Measurements from ENCODE around the gene SYT8. TPM values are rescaled to one million over a fixed set of nuclear protein-coding genes. Genes with fewer than 3 reads are reported as not detected.

The SYT8 gene
- total RNA-seq, 1 experiment from 2014 or later: not detected

GRCh38 chr11:1842149-1843097 is 7.6 kb downstream of the SYT8 start:
- in situ Hi-C loops (cut with HindIII; ENCODE audit: low sequenced_read_pairs): no loop called here
- DNase-seq (ENCODE audit: low spot score): no peak

- in situ Hi-C loops (cut with HindIII; ENCODE audit: low sequenced_read_pairs): no loop called here
- no peak for DNase-seq (ENCODE audit: low spot score)
Observed at GRCh38 chr11:1843098-1843473, 8.3 kb downstream of the SYT8 start.

DNA sequence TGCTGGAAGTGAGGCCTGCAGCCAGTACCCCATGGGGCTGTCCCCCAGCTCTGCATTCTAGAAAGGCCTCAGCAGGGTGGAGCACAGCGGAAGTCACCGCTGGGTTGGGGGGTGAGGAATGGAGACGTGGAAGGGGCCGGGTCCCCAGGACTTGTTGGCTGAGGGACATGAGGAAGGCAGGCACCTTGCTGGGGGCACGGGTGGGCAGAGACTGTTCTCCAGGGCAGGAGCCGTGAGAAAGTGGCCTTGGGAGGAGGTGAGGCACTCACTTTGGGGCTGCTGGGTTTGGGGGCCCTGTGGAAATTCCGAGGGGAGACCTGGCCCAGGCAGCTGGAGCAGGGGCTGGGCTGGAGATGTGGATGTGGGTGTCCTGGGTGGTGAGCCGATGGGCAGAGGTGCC is 9.0 kb downstream of the SYT8 start:
- no peak for DNase-seq (ENCODE audit: low spot score)
- in situ Hi-C loops (cut with HindIII; ENCODE audit: low sequenced_read_pairs): no loop called here

DNA sequence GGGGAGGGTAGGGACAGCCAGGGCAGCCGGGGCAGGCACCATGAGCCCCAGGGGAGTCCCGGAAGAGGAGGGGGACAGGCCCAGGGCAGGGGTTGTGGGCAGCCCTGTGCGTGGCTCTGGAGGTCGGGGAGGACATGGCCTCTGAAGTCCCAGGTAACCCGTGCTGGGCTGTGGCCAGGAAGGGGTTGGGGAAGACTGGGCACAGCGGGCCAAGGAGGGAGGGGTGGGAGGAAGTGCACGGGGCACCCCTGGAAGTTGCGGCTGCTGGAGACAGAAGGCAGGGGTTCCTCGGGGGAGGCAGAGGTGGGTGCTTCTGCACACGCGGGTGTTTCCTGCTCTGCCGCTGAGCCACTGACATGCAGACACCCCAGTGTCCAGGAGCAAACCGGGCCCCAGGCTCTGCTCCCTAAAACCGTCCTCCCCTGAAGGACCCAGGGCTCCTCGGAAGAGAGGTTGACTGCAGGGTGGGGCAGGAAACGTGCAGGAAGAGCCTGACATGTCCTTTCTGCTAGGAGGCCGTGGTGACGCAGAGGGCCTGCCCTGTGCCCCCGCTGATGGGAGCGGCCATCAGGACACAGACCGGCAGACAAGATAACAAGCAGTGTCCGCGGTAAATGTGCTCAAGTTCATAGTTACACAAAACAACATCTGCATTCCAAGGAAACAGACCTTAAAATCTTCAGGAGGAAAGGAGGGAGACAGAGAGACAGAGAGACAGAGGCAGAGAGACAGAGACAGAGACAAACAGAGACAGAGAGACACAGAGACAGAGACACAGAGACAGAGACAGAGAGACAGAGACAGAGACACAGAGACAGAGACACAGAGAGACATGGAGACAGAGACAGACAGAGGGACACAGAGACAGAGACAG is 9.7 kb downstream of the SYT8 start:
- no peak for DNase-seq (ENCODE audit: low spot score)
- in situ Hi-C loops (cut with HindIII; ENCODE audit: low sequenced_read_pairs): no loop called here

DNA sequence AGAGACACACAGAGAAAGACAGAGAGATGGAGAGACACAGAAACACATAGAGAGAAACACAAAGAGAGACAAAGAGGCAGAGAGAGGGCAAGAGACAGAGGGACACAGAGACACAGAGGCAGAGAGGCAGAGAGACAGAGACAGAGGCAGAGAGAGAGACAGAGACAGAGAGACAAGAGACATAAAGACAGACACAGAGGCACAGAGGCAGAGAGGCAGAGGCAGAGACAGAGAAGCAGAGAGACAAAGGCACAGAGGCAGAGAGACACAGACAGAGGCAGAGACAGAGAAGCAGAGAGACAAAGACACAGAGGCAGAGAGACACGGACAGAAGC is 10.3 kb downstream of the SYT8 start:
- in situ Hi-C loops (cut with HindIII; ENCODE audit: low sequenced_read_pairs): no loop called here
- no peak for DNase-seq (ENCODE audit: low spot score)

DNA sequence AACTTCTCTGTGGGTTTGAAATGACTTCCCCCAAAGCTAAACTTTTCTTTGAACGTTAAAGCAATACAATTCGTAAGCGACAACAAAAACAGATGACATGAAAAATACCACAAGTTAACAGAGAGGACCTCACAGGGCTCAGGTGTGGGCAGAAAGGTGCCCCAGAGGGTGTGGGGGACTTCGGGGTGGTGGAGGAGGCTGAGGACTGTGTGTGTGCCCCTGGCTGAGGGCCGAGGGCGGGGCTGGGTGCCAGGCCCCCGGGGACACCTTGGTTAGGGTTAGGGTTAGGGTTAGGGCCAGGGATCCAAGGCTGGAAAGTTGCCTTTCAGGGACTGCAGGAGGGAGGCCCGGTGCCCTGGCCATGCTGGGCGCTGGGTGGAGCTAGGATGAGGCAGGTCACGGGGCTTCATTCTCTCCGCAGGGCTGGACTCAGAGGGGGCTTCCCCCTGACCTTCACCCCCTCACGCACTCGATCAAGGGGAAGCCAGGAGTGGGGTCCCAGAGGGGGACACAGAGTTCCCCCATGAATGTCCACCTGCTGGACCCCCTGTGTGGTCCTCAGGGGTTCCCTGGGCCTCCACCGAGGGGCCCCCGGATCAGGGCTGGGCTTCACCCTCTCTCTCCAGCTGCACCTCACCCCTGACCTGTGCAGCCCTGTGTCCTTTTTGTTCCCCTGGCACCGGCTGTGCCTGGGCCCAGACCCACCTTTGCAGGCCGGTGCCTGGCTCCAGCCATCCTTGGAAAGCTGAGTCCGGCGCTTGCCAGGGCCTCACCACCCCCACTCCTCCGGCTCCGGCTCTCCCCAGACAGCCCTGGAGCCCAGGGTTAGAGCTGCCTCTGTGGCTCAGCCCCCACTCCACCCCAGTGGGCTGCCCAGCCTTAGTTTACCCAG is 11.0 kb downstream of the SYT8 start:
- no peak for DNase-seq (ENCODE audit: low spot score)
- in situ Hi-C loops (cut with HindIII; ENCODE audit: low sequenced_read_pairs): no loop called here

GRCh38 chr11:1846453-1846932 is 11.7 kb downstream of the SYT8 start:
- in situ Hi-C loops (cut with HindIII; ENCODE audit: low sequenced_read_pairs): no loop called here

DNA sequence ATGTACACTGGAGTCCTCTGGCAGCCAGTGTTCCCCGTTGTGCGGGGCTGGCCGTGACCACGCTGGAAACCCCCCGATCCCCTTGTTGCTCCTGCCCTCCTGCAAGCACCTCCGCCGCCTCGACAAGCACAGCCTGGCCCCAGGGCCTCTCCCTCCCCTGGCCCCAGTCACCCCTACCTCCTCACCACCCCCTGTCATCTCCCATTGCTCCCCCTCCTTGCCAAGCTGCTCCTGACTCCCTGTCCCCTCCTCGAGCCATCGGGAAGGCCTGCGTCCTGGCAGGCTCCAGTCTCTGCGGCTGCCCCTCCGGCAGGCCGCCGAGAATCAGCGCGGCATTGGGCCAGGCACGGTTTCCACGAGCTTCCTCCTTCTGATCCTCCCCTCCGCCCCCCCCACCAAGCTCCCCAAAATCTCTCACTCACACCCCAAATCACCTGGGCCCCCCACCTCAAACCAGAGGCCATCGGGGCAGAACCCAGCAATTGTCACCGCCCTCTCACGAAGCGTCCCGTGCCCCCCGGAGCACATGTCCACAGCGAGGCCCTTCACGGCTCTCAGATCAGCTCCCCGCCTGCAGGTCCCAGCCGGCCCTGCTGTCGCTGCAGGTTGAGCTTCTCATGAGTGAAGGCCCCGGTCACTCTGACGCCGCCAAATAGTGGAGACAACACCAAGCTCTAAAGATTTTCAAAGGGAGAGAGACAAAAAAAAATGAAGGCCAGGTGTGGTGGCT is 12.4 kb downstream of the SYT8 start:
- in situ Hi-C loops (cut with HindIII; ENCODE audit: low sequenced_read_pairs): no loop called here
- DNase-seq (ENCODE audit: low spot score): no peak

More at GRCh38 chr11:1846453-1846932, 11.7 kb downstream of the SYT8 start:
- no peak for DNase-seq (ENCODE audit: low spot score)

GRCh38 chr11:1847926-1848639 is 13.3 kb downstream of the SYT8 start:
- no peak for DNase-seq (ENCODE audit: low spot score)
- in situ Hi-C loops (cut with HindIII; ENCODE audit: low sequenced_read_pairs): no loop called here

GRCh38 chr11:1848640-1849430 is 14.0 kb downstream of the SYT8 start:
- no peak for DNase-seq (ENCODE audit: low spot score)
- in situ Hi-C loops (cut with HindIII; ENCODE audit: low sequenced_read_pairs): no loop called here

DNA sequence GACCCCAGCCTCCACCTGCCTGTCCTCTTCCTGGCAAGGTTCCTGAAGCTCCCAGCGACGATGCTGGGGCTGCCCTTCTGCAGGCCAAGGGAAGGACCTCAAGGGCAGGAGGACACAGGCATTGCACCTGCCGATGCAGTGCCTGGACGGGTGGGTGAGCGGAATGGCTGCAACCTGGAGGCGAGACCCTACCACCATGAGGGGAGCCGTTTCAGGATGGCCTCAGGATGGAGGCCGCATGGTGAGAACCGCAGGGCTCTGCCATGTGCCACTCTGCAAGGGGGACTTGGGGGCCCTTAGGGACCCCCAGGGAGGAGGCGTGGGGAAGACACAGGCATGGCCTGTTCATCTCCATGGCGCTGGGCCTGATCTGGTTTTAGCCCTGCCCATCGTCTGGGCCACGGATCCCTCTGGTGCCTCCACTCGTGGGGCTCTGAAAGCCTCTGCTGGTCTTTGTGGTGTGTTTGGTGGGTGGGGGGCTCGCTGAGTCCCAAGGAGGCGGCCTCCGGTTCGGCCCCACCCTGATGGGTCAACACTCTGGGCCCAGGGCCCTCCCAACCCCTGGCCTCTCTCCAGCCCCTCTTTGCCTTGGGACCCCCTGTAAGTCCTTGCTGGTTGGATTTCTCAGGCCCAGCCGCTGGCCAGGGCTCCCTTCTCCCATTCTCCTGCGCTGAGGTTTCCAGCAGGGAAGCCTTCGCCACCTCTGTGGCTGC is 16.8 kb downstream of the SYT8 start:
- in situ Hi-C loops (cut with HindIII; ENCODE audit: low sequenced_read_pairs): no loop called here
- DNase-seq (ENCODE audit: low spot score): no peak

- DNase-seq (ENCODE audit: low spot score): no peak
- in situ Hi-C loops (cut with HindIII; ENCODE audit: low sequenced_read_pairs): no loop called here
Observed at GRCh38 chr11:1852271-1852876, 17.6 kb downstream of the SYT8 start.

DNA sequence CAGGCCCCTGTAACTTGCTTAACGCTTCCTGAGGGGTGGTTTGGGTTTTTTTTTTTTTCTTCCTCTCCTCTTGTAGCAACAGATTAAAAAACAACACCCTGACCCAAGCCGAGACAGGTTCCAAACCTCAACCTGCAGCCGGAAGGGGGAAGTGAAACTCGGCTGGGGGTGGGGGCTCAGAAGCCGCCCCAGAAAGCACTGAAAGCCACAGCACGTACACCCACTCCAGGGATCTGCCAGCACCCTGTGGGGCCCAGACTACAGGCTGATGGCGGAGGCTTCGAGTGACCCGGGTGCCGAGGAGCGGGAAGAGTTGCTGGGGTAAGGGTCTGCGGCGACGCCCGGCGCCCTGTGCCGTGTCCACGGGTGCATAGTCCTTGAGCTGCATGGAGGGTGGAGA is 18.1 kb downstream of the SYT8 start, which contains the start of gene LSP1:
LSP1 (plus strand) TSS at position 208 of the 400 bp plus-strand sequence; CDS start at position 269, 61 bp downstream.
- DNase-seq (ENCODE audit: low spot score): no peak
- in situ Hi-C loops (cut with HindIII; ENCODE audit: low sequenced_read_pairs): no loop called here

GRCh38 chr11:1853376-1854131 is 18.8 kb downstream of the SYT8 start:
- in situ Hi-C loops (cut with HindIII; ENCODE audit: low sequenced_read_pairs): no loop called here
- no peak for DNase-seq (ENCODE audit: low spot score)

DNA sequence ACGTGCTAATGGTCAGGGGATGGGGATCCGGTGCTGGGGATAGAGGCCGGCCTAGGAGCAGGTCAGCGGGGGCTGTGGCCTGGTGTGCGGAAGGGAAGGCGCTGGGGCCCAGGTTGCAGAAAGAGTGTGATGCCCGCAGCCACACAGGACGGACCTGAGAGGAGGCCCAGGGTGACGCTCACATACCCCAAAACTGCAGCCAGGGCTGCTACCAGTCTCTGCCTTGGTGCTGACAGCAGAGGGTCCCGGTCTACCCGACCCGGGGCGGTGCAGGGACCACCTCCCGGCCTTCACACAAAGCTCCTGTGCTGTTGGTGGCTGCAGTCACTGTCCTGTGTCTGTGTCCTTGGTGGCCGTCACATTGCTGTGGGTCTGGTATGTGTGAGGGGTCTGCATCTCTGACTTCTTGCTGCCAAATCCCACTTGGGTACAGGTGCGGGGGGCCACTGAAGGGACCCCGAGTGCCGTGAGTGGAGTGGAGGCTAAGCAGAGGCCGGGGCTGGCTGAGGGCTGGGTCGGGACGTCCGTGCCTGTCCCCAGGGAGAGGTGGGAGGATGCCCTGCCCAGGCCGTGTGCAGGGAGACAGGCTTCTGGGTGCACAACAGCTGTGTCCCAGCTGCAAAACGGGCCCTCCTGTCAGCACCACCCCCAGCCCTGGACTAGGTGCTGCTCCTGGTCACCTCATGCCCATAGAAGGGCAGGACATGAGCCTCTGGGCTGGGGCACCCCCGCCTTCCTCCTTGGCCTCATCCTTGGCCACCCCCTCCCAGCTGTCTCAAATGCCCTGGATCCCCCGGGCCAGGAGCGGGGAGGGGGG is 19.6 kb downstream of the SYT8 start:
- in situ Hi-C loops (cut with HindIII; ENCODE audit: low sequenced_read_pairs): no loop called here
- no peak for DNase-seq (ENCODE audit: low spot score)

Measured in G401 (cell line).